ENCODE data around the gene FAM47E. TPM values are rescaled to one million over a fixed set of nuclear protein-coding genes. Genes with fewer than 3 reads are reported as not detected.

FAM47E gene
- total and polyA plus RNA-seq, 2 of the 8 experiments (the other 6 are each of a cell fraction or from before 2014, with no cell fraction given), result 1.3 to 1.4 TPM

DNA sequence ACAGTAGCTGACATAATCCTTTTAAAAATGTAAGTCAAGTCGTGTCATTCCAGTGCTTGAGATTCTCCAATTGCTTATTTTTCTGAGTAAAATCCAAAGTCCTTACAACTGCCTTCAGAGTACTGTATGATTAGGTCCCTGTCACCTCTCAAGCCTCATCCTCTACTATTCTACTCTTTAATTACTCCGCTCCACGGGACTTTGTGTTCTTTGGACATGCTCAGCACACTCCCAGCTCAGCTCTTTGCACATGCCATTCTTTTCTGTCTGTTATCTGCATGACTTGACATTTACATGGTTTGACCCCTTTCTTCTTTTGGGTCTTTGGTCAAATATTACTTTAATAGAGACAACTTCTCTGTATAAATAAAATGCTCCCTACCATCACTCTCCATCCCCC is 15.1 kb downstream of the FAM47E start:
- no peak overlapping the region for H3K27ac ChIP-seq (ENCODE audit: low read depth, low read length)
- H2BK5ac ChIP-seq (ENCODE audit: low read depth, low read length), result no peak overlapping the region
- no peaks in the 10 kb centered on the region for H3K79me2 ChIP-seq (ENCODE audit: control insufficient read depth in 1 of 2, insufficient read depth in 2 of 2, low read length in 2 of 2)
- H3K36me3 ChIP-seq (ENCODE audit: control insufficient read depth in 2 of 4, insufficient read depth in 4 of 4, low read length in 3 of 4), result no peaks in the 10 kb centered on the region
- no peak overlapping the region for H2BK12ac ChIP-seq (ENCODE audit: low read depth, low read length)
- ChIA-PET POLR2A (ENCODE audit: partially characterized antibody) (no interaction called here), CTCF (ENCODE audit: partially characterized antibody) (interaction anchor here (0.7 to 2.5 kb wide), 4 partner anchors 9 to 88 kb away, joined by 3 to 15 read pairs (median 4); no protein-coding TSS in a partner anchor)
- no peaks in the 10 kb centered on the region for H3K4me1 ChIP-seq (replicated peaks in 1 of 4; ENCODE audit: control insufficient read depth in 3 of 4, insufficient read depth in 4 of 4, low read length in 3 of 4)
- no peaks in the 10 kb centered on the region for H3K79me1 ChIP-seq (ENCODE audit: low read depth, low read length)
- H2BK15ac ChIP-seq (ENCODE audit: low read length), result no peak overlapping the region
- no peak overlapping the region for H3K23ac ChIP-seq (ENCODE audit: insufficient read length)
- H3K4ac ChIP-seq (replicated peaks; ENCODE audit: insufficient read length, low read depth, low read length), result no peak overlapping the region
- H3K27me3 ChIP-seq (replicated peaks in 1 of 4; ENCODE audit: control insufficient read depth in 3 of 4, extremely low read depth in 1 of 4, insufficient read depth in 3 of 4, low read length in 3 of 4), result peaks cover 0 to 2% (median 0%) of the 10 kb centered on the region in 4 experiments; a peak in 1 of 7 replicates
- WGBS, 2 experiments (ENCODE audit: extremely low coverage in 1 of 2, insufficient coverage in 1 of 2, insufficient read length in 1 of 2, insufficient replicate concordance in 2 of 2, low coverage in 1 of 2, low lambda C conversion rate in 2 of 2, missing lambda C conversion rate in 1 of 2), result 96% methylated on average over 3 of the region's 3 CpGs; no CpG with 5 or more reads in 1 of the 2 experiments
- no peak overlapping the region for H4K91ac ChIP-seq (replicated peaks; ENCODE audit: insufficient read length, low read length)
- no peak for DNase-seq (ENCODE audit: low read depth in 1 of 2, low spot score in 2 of 2)
- no peak overlapping the region for H4K5ac ChIP-seq (ENCODE audit: insufficient read length, low read depth, low read length)
- H3K18ac ChIP-seq (ENCODE audit: extremely low read depth, low read length), result no peak overlapping the region
- no peak overlapping the region for H3K4me3 ChIP-seq (ENCODE audit: extremely low read depth in 1 of 4, insufficient read depth in 2 of 4, low read depth in 3 of 4, low read length in 4 of 4)
- no peak overlapping the region for H2BK20ac ChIP-seq (ENCODE audit: low read length)
- H2AK5ac ChIP-seq (ENCODE audit: low read depth, low read length), result no peak overlapping the region
- no peak overlapping the region for H3K9ac ChIP-seq (replicated peaks in 1 of 4; ENCODE audit: extremely low read depth in 1 of 4, low read depth in 3 of 4, low read length in 3 of 4)
- H3K56ac ChIP-seq (replicated peaks; ENCODE audit: insufficient read length, low read depth, low read length), result no peak overlapping the region
- H4K8ac ChIP-seq (ENCODE audit: extremely low read depth, insufficient read depth, low read length), result no peak overlapping the region
- H3K9me3 ChIP-seq (ENCODE audit: insufficient read depth in 2 of 2, low read depth in 1 of 2, low read length in 1 of 2), result no peaks in the 10 kb centered on the region
- no peak for FAIRE-seq
- H2BK120ac ChIP-seq (replicated peaks; ENCODE audit: low read depth, low read length), result no peak overlapping the region
- no peak overlapping the region for H2AFZ ChIP-seq (ENCODE audit: low read length)
- no peak overlapping the region for H3K14ac ChIP-seq (ENCODE audit: insufficient read length)
- H4K20me1 ChIP-seq (replicated peaks in 1 of 2; ENCODE audit: control insufficient read depth in 1 of 2, insufficient read depth in 2 of 2, low read length in 2 of 2), result no peaks in the 10 kb centered on the region
- H3K23me2 ChIP-seq (ENCODE audit: low read depth, low read length), result 0 out of 2 replicates have a peak, but pooled peaks cover 3% of the 10 kb centered on the region
- H3K4me2 ChIP-seq (ENCODE audit: insufficient read depth in 1 of 2, low read depth in 2 of 2, low read length in 2 of 2), result no peak overlapping the region
- TF ChIP-seq, protein P1, sequence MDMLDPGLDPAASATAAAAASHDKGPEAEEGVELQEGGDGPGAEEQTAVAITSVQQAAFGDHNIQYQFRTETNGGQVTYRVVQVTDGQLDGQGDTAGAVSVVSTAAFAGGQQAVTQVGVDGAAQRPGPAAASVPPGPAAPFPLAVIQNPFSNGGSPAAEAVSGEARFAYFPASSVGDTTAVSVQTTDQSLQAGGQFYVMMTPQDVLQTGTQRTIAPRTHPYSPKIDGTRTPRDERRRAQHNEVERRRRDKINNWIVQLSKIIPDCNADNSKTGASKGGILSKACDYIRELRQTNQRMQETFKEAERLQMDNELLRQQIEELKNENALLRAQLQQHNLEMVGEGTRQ (IDR thresholded peaks at IDR 0.05; ENCODE audit: low read length), result no peak
- no peak for TF ChIP-seq RAD21 (IDR thresholded peaks at IDR 0.05 in 1 of 2, conservative IDR thresholded peaks at IDR 0.05 in 1 of 2; ENCODE audit: low read depth in 2 of 2, low read length in 2 of 2)

All from H1 (cell line).